Endometrial microvascular endothelial cells (primary cell): ENCODE data around the gene MYBPC3. TPM values are rescaled to one million over a fixed set of nuclear protein-coding genes. Genes with fewer than 3 reads are reported as not detected.

ENCODE experiments used
- in situ Hi-C: cut with HindIII; loops from 2 replicates; pipeline ENCODE4 v1.10.0; 2017; ENCODE audit warnings: low sequenced_read_pairs, low pct_unique_long_range_greater_than_20kb; ENCODE audit errors: inconsistent ontology term
- total RNA-seq: library from RNA; depleted of rRNA; stranded (reverse); fragments of >200 nt; gene quantifications from one replicate; pipeline ENCODE4 v1.2.3, GENCODE V29; 2015; ENCODE audit errors: inconsistent ontology term

Gene MYBPC3
- total RNA-seq, 1 donor from 2014 or later = not detected

DNA sequence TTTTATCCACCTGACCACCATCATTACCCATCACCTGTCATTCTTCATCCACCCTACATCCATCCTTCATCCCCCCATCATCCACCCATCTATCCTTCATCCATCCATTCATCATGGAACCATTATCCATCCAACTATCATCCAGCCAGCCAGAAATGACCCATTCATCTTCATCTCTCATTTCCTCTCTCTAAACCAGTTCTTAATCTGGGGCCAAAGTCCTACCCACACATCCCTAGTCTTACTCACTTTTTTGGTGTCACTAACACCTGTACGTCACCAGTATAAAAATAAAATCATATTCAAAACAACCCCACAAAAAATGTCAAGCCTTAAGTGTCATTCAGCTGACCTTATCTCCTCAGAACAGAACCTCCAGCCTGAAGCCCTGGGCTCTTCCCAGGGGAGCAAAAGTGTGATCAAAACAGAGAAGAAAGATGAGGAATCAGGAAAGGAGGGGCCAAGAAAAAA is 13.6 kb upstream of the MYBPC3 start:
- in situ Hi-C loops = no loop called here

DNA sequence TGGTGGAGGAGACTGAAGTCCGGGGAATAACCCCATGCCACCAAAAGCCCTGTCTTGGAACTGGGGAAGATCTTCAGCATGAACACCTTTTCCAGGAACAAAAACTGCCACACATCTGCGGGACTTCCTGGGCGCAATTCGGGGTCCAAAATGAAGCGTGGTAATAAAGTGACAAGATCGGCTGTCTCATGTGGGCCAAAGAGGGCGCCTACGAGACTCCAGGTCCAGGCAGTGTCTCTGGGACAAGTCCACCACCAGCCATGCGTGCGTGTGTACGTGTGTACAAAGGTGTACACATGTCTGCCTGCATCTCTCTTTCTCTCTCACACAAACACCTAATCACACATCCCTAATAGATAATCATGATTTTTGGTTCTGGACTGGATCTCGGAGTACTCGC is 8.9 kb upstream of the MYBPC3 start:
- in situ Hi-C loops = no loop called here

DNA sequence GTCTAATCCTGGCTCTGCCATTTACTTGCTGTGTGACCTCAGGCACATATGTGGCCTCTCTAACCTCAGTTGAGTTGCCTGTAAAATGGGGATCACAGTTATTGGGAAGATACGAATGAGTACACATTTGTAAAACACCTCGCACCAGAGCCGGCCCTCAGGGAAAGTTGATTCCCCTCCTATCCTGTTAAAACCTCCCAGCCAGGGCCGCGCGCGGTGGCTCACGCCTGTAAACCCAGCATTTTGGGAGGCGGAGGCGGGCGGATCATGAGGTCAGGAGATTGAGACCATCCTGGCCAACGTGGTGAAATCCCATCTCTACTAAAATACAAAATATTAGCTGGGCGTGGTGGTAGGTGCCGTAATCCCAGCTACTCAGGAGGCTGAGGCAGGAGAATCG is 7.8 kb upstream of the MYBPC3 start:
- in situ Hi-C loops = no loop called here

DNA sequence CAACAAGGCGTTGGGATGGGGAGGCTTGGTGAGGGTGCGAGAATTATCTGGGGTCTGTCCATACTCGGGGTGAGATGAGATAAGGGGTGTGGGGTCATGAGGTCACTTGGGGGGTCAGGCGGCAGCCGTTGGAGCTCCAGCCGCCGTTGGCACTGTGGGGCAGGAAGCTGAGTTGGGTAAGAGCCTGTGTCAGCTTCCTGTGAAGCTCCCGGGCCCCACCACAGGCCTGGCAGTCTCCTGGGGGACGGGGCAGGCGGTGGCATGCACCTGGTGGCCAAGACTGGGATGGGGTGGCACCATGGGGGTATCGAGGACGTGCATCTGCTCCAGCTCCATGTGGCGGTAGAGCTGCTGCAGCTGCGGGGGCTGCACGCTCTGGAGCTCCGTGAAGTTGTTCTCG is 7.1 kb upstream of the MYBPC3 start:
- in situ Hi-C loops = no loop called here

DNA sequence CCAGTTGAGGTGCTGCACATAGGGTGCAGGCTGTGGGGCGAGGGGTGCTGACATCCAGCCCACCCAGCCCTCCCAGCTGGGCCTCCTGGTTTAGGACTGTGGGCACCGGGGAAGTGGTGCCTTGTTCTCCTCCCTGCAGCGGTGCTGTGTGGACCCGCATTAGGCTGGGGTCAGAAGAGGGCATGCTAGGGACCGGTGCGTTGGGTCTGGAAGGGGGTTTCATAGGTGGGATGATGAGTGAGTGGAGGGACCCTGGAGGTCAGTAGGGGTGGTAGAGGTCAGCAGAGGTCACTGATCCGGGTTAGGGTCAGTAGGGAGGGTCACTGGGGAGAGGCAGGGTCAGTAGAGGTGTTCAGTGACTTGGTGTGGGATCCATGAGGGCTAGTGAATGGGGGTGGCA is 6.7 kb upstream of the MYBPC3 start:
- in situ Hi-C loops = no loop called here

DNA sequence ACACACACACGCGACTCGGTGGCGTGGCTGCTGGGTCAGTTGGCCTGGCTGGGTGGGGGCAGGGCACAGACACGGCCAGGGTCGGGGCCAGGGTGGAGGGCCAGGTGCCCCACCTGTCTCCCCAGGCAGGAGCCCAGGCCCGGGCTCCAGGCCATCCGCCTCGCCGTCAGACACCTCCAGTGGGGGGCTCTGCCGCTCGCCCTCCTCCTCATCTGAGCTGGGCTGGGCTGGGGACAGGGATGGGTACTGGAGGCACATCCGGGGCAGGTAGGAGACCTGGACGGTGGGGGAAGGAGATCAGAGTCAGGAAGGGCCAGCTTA is 6.2 kb upstream of the MYBPC3 start:
- in situ Hi-C loops = no loop called here

DNA sequence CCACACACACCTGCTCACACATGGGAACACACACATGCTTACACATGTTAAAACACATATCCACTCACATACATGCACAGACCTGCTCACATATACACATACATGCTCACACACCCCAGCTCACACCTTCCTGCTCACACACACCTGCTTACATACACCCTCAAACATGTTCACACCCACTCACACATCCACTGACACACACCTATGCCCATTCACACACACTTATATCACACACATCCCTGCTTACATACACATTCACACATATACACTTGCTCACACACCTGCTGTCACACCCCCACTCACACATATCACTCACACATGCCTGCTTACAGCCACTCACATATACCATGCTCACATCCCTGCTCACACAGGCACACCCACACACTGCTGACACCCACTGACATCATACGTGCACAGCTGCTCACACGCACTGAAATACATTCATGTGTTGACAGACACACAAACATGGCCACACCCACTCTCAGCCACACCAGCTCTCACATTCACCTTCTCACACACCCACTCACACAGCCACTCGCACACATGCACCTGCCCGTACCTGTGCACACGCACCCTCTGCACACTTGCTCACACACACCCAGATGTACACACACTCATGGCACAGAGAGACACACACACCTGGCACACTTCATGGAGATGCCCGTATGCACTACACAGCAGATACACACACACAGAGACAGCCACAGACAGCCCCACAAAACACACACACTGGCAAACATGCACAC is 5.7 kb upstream of the MYBPC3 start:
- in situ Hi-C loops = no loop called here

DNA sequence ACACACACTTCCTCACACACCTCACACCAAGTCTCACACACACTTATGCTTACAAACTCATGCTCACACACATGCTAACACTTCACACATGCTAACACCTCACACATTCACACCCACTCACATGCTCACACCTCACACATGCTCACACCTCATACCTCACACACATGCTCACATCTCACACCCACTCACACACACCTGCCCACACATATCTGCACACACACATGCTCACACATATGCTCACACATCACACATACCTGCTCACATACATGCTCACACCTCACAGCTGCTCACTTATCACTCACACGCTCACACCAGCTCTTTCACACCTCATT is 4.5 kb upstream of the MYBPC3 start:
- in situ Hi-C loops = no loop called here

DNA sequence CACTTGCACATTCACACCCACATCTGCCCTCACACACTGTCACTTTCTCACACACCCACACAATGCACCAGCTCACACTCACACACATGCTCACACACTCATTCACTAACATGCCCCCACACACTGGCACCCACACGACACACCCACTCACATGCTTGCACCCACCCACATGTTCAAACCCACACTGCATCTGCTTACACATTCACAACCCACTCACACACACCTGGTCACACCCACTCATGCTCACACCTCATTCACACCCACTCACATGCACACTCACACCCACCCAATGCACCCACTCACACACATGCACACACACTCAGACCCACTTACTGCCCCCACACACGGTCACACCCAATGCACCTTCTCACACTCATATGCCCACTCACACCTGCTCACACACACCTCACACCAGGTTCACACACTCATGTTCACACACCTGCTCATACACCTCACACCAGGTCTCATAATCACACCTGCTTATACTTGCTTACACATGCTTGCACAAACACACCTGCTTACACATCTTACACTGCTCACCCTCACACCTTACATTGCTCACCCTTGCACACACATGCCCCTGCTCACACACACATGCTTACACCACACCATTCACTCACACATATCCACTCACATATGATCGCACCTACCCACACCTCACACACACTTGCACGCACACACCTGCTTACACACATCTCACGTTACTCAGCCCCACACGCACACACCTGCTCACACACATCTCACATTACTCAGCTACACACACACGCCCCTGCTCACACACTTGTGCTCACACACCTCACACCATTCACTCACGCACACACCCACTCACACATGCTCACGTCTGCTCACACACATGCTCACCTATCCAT is 3.9 kb upstream of the MYBPC3 start:
- in situ Hi-C loops = no loop called here

DNA sequence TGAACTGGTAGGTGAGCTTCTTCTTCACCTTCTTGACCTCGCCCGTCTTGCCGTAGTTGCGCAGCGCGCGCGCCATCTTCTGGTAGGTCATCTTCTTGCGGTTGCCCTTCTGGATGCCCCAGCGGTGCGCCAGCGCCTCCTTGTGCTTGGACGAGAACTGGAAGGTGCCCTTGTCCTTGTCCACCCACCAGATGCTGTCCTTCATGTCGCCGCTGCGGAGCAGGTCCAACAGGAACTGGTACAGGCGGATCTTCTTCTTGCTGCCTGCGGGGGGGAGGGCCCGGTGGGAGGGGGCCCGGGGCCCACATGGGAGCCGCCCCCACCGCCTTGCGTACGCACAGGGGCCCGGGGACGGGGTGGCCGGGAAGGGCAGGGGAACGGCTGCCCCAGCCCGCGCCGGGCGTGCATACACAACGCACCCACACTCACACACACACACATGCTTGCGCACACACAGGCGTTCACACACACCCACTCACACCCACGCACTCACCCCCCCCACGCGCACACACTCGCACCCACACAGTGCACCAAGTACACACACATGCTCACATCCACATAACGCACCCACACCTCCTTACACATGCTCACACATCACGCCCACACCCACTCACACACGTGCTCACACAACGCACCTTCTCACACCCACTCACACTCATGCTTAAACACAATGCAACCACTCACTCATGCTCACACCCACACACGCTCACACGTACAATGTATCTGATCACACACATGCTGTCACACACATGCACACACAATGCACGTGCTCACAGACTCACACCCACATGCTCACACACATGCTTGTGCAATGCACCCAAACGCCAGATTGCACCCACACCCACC is 3.0 kb upstream of the MYBPC3 start:
- in situ Hi-C loops = no loop called here

DNA sequence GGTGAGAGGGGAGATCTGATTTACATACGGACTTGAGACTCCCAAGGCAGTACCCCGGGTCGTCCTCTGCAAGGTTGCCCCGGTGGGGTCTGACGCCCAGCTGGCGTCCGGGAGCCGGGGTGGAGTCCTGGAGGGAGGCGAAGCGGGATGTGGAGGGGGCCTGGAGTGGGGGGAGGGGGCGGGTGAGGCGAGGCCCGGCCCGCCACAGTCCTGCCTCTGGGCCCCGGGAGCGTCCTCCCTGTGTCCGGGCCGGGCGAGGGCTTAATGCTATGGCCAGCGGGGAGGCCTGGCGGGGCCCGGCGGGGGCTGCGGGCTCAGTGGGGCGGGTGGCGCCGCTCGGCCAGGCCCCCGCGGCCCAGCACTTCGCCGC is 2.4 kb upstream of the MYBPC3 start:
- in situ Hi-C loops = no loop called here

DNA sequence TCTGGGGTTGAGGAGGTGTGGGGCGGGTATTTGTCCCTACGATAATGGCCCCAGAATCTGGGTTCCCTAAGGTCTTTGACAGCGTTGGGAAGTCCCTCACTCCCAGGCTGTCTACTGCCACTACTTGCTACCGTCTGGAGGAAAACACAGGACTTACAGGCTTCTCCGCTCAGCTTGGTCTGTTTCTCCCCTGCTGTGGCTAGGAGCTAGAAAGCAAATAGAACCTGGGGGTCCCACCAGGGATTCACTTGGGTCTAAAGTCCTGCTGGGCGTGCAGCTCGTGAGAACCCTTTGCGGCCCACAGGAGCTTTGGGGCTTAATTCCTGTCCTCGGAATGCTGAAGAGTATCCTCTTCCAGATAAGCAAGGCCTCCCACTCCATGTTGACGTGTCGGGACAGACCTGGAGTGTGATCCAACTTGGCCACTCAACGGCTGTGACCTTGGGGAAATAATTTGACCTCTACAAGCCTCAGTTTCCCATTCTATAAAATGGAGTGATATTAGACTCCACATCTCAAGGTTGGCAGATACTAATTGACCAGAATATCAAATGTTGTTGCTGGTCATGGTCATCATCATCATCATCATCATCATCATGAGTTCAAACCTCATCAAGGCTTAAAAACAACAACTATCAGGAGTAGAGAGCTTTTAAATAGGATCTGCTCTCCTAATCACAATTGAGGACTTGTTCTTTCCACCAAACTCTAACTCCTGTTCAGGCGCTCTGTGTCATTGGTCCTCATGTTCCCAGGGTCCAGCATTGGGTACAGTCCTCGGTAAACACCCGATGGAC is 1.7 kb upstream of the MYBPC3 start:
- in situ Hi-C loops = no loop called here

DNA sequence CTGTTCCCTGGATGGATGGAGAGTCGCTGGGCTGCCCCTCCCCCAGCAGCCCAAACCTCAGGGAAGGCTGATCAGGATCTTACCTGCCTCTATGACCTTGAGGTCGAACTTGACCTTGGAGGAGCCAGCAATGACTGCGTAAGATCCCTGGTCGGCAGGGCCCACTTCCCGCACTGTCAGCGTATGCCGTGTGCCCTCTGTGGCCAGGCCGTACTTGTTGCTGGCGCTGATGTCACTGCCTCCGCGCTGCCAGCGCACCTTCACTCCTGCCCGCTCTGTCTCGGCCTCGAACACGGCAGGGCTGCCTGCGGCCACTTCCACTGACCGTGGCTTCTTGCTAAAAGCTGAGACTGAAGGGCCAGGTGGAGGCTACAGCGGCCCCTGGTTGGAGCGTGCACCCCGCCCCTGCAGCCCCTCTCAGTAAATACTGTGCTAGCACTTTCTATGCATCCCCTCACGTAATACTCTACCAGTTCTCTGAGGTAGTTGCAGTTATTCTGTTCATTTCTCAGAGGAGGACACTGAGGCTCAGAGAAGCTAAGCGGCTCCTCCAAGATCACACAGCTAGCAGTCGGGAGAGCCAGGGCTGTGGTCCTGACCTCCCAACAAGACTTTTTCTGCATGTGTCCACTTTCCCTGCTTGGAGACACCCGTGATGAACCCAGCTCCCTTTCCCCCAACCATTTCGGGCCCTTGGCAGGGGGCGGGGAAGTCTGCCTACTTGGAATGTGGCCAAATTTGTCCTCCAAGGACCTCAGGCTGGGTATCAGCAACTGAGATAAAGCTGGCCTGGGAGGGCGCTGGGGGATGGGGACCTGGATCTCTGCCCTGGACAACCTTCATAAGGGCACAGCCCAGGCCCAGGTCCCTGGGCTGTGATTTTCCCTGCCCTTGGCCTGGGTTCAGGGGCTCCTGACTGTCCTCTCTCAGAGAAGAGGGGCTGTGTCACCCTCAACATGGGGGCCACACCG is 1.1 kb downstream of the MYBPC3 start:
- in situ Hi-C loops = no loop called here

DNA sequence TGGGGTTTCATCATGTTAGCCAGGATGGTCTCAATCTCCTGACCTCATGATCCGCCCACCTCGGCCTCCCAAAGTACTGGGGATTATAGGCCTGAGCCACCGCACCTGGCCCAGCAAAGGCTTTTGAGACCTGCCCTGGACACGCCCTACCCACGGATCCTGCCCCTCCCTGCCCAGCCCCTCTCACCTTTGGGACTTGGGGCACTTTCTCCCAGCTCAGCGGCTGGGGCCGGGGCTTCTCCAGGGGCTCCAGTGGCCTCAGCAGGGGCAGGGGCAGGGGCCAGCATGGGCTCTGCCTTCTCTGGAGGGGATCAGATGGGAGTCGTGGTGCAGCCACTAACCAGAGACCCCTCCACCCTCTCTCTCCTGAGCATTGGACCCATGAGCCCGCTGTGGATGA is 2.2 kb downstream of the MYBPC3 start:
- in situ Hi-C loops = no loop called here

DNA sequence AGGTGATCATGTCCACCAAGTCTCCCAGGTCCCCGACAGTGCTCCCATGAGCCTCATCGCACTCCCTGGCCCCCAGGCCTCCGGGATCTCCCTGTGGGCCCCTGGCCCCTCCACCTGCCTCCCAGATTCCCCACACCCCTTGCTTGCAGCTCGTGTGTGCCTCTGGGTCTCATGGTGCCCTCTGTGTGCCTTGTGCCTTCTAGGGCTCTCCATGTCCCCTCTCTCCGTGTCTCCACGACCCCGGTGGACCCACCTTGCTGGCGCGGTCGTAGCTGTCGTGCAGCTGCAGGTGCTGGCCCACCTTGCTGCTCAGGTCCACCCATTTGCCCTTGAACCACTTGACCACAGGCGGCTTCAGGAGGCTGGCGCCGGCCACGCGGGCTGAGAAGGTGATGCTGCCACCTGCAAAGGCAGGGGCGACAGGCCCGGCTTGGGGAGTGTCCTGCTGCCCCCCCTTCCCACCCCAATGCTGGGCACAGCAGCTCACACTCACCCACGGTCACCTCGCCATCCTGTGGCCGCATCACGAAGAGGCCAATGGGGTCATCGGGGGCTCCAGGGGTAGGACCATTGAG is 2.9 kb downstream of the MYBPC3 start:
- in situ Hi-C loops = no loop called here

DNA sequence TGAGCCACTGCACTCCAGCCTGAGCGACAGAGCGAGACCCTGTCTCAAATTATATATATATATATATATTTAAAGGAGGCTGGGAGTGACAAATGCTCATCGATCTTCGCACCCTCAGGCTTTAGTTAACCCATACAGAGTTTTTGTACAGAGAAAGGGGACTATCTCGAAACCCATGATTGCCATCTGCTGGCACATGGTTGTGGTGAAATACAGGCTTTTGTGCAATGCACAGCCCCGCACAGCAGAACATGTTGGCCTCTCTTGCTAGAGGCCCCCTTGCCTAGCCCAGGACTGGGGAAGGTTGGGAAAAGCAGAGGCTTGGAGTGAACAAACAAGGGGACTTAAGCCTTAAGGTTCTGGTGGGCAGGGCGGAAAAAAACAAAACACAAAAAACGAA is 3.6 kb downstream of the MYBPC3 start:
- in situ Hi-C loops = no loop called here

DNA sequence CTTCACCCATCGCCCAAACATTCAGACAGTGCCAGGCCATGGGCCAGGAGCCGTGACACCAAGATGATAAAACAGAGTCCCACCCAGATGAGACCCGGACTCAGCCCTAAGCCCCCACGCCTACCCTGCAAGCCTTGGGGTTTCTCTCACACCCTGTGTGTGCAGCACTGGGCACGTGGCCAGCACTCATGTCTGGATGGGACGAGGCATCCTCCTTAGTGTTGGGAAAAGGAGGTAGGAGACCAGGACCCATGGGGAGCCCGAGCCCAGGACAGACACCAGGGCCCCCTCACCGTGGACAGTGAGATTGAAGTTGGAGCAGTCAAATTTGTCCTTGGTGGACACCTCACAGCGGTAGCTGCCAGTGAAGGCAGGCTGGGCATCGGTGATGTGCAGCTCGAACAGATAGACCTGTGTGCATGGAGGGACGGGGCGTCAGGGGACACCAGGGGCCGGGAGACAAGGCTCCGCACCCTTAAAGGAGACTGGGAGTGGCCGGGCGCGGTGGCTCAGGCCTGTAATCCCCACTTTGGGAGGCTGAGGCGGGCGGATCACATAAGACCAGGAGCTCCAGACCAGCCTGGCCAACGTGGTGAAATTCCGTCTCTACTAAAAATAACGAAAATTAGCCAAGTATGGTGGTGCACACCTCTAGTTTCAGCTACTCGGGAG is 4.2 kb downstream of the MYBPC3 start:
- in situ Hi-C loops = no loop called here
